NT2/D1 (cell line): ENCODE measurements around the gene UBE2C.

Experiments
- YY1 ChIP-seq: IDR thresholded peaks from 2 replicates; pipeline ENCODE4 v1.6.1; 2011; ENCODE audit not compliant: insufficient read length, insufficient read depth
- ZNF274 ChIP-seq: IDR thresholded peaks from 2 replicates; pipeline ENCODE4 v1.6.1; 2011; ENCODE audit warnings: mild to moderate bottlenecking, low read depth, low read length

GRCh38 chr20:45853484-45853883 is 41.0 kb downstream of the UBE2C start:
- TF ChIP-seq YY1 = no peak
- TF ChIP-seq ZNF274 = no peak
